Caco-2 (cell line): ENCODE results near the gene HTRA2. TPM values are rescaled to one million over a fixed set of nuclear protein-coding genes. Genes with fewer than 3 reads are reported as not detected.
A peak's percentile ranks its signal among the peaks of the same experiment; 100 is the strongest.

Source experiments
- BruUV-seq: library from RNA; stranded (reverse); fragments of 400-500 nt; replicated peaks from 2 replicates; lab custom pipeline; 2021; lab: Mats Ljungman, UMichigan
- CTCF ChIA-PET: fragments of 300-600 bp; sonication (Branson Sonifier 250); formaldehyde crosslinking; loops from one replicate; lab custom pipeline; 2022; ENCODE audit warnings: antibody characterized with exemption; lab: Charles Lee
- POLR2A ChIA-PET: fragments of 300-600 bp; sonication (Branson Sonifier 250); formaldehyde crosslinking; loops from one replicate; lab custom pipeline; 2022; ENCODE audit warnings: antibody characterized with exemption; lab: Charles Lee
- DNase-seq, 2 experiments: peaks; one replicate each; pipeline versions ENCODE4 v3.0.0 to v3.0.0-alpha.2; 2020 to 2022
- H3K27me3 ChIP-seq: replicated peaks from 2 replicates; pipeline ENCODE4 v1.6.0; 2011; ENCODE audit warnings: low read length; ENCODE audit not compliant: control insufficient read depth, insufficient read depth
- H3K36me3 ChIP-seq: 2 replicates; pipeline ENCODE4 v1.5.1; 2011; ENCODE audit warnings: low read length; ENCODE audit not compliant: control insufficient read depth, insufficient read depth
- H3K4me1 ChIP-seq: fragments of 250-450 bp; sonication (Bioruptor Pico); 2 replicates; pipeline ENCODE4 v1.5.1; 2020; ENCODE audit warnings: mild to moderate bottlenecking
- H3K4me3 ChIP-seq: 2 replicates; pipeline ENCODE4 v1.5.1; 2011; ENCODE audit warnings: low read depth, mild to moderate bottlenecking, control low read depth, low read length
- H3K9me3 ChIP-seq: fragments of 250-450 bp; sonication (Bioruptor Pico); 2 replicates; pipeline ENCODE4 v1.5.1; 2020; ENCODE audit warnings: mild to moderate bottlenecking, moderate library complexity
- H3K27ac Mint-ChIP-seq: one replicate; pipeline ENCODE4 v1.8.0; 2022; ENCODE audit warnings: mixed read lengths; ENCODE audit not compliant: unreplicated experiment
- H3K27me3 Mint-ChIP-seq: one replicate; pipeline ENCODE4 v1.8.0; 2022; ENCODE audit warnings: mixed read lengths; ENCODE audit not compliant: insufficient read depth, unreplicated experiment
- H3K36me3 Mint-ChIP-seq: one replicate; pipeline ENCODE4 v1.8.0; 2022; ENCODE audit warnings: mild to moderate bottlenecking, mixed read lengths; ENCODE audit not compliant: insufficient read depth, unreplicated experiment
- H3K4me1 Mint-ChIP-seq: one replicate; pipeline ENCODE4 v1.8.0; 2022; ENCODE audit warnings: low read depth, mixed read lengths; ENCODE audit not compliant: unreplicated experiment
- H3K4me3 Mint-ChIP-seq: one replicate; pipeline ENCODE4 v1.8.0; 2022; ENCODE audit warnings: mild to moderate bottlenecking, moderate library complexity, mixed read lengths; ENCODE audit not compliant: unreplicated experiment
- H3K9me3 Mint-ChIP-seq: one replicate; pipeline ENCODE4 v1.8.0; 2022; ENCODE audit warnings: mixed read lengths; ENCODE audit not compliant: unreplicated experiment
- intact Hi-C: fragments of 100-400 bp; cut with micrococcal nuclease; formaldehyde crosslinking; loops from one replicate; pipeline ENCODE4 v1.10.0; 2022; ENCODE audit not compliant: unreplicated experiment
- total RNA-seq: library from RNA; stranded (reverse); gene quantifications from 2 replicates; pipeline ENCODE4 v1.2.3, GENCODE V29; 2022
- TF ChIP-seq, protein P1 (sequence below), 2 experiments: fragments of 200-600 bp in 1 of 2; IDR thresholded peaks; 1 replicate in 1 of 2; 2 replicates in 1 of 2; pipeline versions ENCODE4 v1.5.1 to v1.8.0; 2011 to 2022; ENCODE audit warnings: antibody characterized with exemption in 1 of 2, control low read depth in 1 of 2, inconsistent platforms in 1 of 2, low read depth in 1 of 2, low read length in 1 of 2, mild to moderate bottlenecking in 1 of 2, moderate library complexity in 1 of 2; ENCODE audit not compliant: insufficient read depth in 1 of 2, severe bottlenecking in 1 of 2, unreplicated experiment in 1 of 2

The HTRA2 gene
- total RNA-seq, 1 experiment from 2014 or later = 27.3 TPM

DNA sequence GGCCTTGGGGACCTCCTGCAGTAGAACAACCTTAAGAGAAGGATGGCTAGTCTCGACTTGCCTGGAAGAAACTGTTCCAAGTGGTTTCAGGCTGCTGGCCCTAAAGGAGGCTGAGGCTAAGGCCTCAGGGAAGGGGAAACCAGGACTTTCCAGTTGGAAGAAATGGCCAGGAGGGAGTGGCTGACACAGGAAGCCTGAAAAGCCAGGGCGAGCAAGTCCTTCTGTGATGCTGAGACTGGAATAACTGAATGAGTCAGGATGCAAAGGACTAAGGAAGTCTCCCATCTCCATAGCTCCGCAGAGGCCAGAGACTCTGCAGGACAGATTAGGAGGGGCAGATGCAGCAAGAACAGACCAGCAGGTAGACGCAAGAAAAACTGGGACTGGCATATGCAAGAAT lies 7.4 kb downstream of the HTRA2 start:
- no peaks in the 10 kb centered on the region for H3K4me1 Mint-ChIP-seq
- Histone ChIP-seq H3K4me1 (no peaks in the 10 kb centered on the region; the same call in 1 of the 2 replicates), H3K27me3 (no peaks in the 10 kb centered on the region), H3K9me3 (no peaks in the 10 kb centered on the region), H3K36me3 (no peaks in the 10 kb centered on the region), H3K4me3 (no peak overlapping the region)
- POLR2A ChIA-PET = no interaction called here
- CTCF ChIA-PET = no interaction called here
- no peaks in the 10 kb centered on the region for H3K36me3 Mint-ChIP-seq
- H3K4me3 Mint-ChIP-seq = no peak overlapping the region
- TF ChIP-seq, protein P1, sequence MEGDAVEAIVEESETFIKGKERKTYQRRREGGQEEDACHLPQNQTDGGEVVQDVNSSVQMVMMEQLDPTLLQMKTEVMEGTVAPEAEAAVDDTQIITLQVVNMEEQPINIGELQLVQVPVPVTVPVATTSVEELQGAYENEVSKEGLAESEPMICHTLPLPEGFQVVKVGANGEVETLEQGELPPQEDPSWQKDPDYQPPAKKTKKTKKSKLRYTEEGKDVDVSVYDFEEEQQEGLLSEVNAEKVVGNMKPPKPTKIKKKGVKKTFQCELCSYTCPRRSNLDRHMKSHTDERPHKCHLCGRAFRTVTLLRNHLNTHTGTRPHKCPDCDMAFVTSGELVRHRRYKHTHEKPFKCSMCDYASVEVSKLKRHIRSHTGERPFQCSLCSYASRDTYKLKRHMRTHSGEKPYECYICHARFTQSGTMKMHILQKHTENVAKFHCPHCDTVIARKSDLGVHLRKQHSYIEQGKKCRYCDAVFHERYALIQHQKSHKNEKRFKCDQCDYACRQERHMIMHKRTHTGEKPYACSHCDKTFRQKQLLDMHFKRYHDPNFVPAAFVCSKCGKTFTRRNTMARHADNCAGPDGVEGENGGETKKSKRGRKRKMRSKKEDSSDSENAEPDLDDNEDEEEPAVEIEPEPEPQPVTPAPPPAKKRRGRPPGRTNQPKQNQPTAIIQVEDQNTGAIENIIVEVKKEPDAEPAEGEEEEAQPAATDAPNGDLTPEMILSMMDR (IDR thresholded peaks at IDR 0.05; ENCODE audit: insufficient read depth in 1 of 2, low read depth in 1 of 2, low read length in 1 of 2, severe bottlenecking in 1 of 2, unreplicated experiment in 1 of 2) = no peak
- H3K9me3 Mint-ChIP-seq = no peaks in the 10 kb centered on the region
- no peak for DNase-seq
- BruUV-seq = no TSS peak
- no peak overlapping the region for H3K27ac Mint-ChIP-seq
- intact Hi-C loops = no loop called here
- no peaks in the 10 kb centered on the region for H3K27me3 Mint-ChIP-seq

DNA sequence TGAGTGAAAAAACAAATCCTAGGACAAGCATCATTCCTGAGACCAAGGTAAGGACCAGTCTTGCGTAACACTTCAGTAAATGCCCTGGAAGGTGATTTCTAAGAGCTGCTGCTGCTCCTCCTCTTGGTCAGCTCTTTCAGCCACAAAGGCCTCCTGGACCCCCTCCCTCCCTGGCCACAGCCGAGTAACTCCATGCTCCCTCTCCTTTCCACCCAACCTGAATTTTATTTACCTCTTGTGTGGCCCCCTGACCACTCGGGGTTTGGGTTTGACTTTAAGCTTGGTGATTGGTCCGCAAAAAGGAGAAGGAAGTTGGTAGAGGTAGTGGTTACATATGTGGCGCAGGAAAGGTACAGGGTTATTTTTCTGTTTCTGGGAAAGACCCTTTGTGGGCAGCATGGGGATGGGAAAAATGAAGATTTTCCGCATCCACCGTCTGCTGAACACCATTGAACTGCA lies 9.2 kb downstream of the HTRA2 start:
- Mint-ChIP-seq H3K9me3 (no peaks in the 10 kb centered on the region), H3K27ac (no peak overlapping the region), H3K36me3 (no peaks in the 10 kb centered on the region), H3K4me1 (no peaks in the 10 kb centered on the region), H3K27me3 (no peaks in the 10 kb centered on the region), H3K4me3 (no peak overlapping the region)
- Histone ChIP-seq H3K27me3 (no peaks in the 10 kb centered on the region), H3K9me3 (no peaks in the 10 kb centered on the region), H3K4me1 (no peaks in the 10 kb centered on the region; the same call in 1 of the 2 replicates), H3K36me3 (no peaks in the 10 kb centered on the region), H3K4me3 (no peak overlapping the region)
- DNase-seq = no peak
- ChIA-PET CTCF (interaction anchor here (0.6 to 1.0 kb wide), 2 partner anchors 36 to 82 kb away, joined by 3 to 9 read pairs; no protein-coding TSS in a partner anchor), POLR2A (interaction anchor here (0.9 to 1.1 kb wide), 2 partner anchors 8 to 10 kb away, joined by 3 read pairs; no protein-coding TSS in a partner anchor)
- no TSS peak for BruUV-seq
- TF ChIP-seq, protein P1 (IDR thresholded peaks at IDR 0.05; ENCODE audit: insufficient read depth in 1 of 2, low read depth in 1 of 2, low read length in 1 of 2, severe bottlenecking in 1 of 2, unreplicated experiment in 1 of 2) = no peak
- intact Hi-C loops = no loop called here

DNA sequence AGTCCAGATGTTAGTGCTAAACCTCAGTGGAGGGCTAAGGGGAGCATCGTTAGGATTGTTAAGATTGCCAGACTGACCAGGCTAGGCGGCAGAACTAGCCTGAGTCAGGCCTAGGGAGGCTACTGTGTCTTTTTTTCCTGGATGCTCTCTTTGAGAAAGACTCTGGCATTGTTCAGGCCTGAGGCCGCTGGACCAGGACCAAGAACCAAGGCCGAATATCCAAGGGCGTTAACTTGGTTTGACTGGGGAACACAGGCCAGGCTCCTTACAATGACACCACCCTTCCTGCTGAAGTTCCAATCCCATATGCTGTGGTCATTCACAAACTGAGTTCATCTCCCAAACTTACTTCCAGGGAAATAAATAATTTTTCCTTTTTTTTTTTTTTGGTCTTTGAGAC lies 10.6 kb downstream of the HTRA2 start:
- ChIA-PET CTCF (no interaction called here), POLR2A (no interaction called here)
- H3K4me3 Mint-ChIP-seq = no peak overlapping the region
- H3K4me1 Mint-ChIP-seq = no peaks in the 10 kb centered on the region
- no TSS peak for BruUV-seq
- TF ChIP-seq, protein P1 (IDR thresholded peaks at IDR 0.05; ENCODE audit: insufficient read depth in 1 of 2, low read depth in 1 of 2, low read length in 1 of 2, severe bottlenecking in 1 of 2, unreplicated experiment in 1 of 2) = no peak
- intact Hi-C loops = no loop called here
- no peak overlapping the region for H3K27ac Mint-ChIP-seq
- H3K9me3 Mint-ChIP-seq = no peaks in the 10 kb centered on the region
- H3K27me3 Mint-ChIP-seq = no peaks in the 10 kb centered on the region
- DNase-seq = peak in 1 of 2 experiments; percentile 13
- Histone ChIP-seq H3K9me3 (no peaks in the 10 kb centered on the region), H3K36me3 (no peaks in the 10 kb centered on the region), H3K27me3 (no peaks in the 10 kb centered on the region), H3K4me1 (no peaks in the 10 kb centered on the region; the same call in 1 of the 2 replicates), H3K4me3 (no peak overlapping the region)
- H3K36me3 Mint-ChIP-seq = no peaks in the 10 kb centered on the region
